HG03175 (cell line): ENCODE measurements around the gene BCL2.

Experiments used
- ATAC-seq: cut with Tn5 transposase; IDR thresholded peaks from one replicate; pipeline ENCODE4 v1.9.1; 2021; ENCODE audit warnings: mild to moderate bottlenecking, moderate library complexity; ENCODE audit not compliant: unreplicated experiment

The BCL2 gene

DNA sequence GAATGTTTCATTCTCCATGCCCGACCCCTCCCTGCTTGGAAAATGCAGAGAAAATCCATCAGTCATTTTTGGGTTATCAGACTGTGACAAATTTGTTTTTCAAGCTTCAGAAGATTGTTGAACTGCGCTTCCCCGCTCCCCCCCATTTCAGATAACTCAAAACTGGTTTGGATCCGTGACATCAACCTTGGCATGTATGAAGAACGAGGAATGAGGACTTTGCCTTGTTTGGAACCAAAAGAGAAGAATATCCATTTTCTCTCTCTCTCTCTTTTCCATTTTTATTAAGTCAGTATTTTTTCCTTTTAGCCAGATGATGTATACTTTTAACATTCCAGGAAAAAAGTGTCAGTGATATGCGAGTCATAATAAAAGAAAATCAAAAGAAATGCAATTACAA is 171.6 kb downstream of the BCL2 start:
- ATAC-seq = no peak

DNA sequence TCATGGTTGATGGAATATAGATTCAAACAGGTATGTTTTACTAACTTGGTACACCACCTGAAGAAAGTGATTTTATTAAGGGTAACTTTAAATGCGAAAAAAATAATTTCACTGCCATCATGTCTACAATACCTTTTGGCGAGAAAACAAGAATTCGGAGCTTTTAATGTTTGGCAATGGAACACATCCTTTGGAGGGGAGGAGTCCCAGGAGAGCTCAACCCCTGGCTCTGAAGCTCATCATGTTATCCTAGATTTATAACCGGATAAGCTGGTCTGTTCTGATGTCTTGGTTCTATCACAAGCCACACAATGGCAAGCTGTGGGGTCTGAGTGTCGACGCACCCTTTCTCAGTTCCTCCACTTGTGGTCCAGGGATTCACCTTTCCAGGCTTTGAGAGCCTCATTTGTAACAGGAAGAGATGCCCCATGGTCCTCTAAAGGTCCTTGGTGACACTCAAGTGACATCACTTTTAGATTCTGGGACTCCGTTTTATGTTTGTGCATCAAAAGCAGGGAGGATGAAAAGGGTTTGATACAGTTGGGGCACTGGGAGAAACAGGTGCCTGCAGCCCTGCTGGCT is 172.7 kb downstream of the BCL2 start:
- ATAC-seq = no peak

DNA sequence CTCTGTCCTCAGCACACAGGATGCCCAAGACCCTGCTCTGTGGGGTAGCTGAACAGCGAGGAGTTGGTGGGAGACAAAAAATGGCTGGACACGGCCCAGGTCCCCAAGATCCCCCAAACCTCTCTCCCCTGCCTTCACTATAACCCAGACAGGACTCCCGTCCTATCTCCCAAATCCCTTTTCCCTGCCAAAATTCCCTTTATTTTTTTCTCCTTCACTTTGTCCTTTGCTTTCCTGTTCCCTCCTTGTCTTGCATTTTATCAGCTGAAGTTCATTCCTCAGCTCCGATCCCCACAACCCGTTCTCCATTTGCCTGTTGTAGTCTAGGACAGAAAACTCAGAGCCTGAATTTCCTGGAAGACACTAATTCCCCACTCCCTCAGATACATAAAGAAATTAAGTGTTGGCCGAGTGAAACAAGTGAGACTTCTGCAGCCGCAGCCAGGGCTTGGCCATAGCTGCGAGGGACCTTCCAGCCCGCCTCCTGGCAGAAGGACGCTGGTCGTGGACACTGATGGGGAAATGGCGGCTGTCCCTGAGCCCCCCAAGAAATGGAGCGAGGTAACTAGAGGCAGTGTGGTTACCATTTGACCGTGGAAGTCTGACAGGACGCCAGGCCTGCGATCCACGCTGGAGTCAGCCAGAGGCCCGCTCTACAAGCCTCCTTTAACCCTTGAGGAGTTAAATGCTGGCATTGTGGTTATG is 173.6 kb downstream of the BCL2 start:
- ATAC-seq = no peak

DNA sequence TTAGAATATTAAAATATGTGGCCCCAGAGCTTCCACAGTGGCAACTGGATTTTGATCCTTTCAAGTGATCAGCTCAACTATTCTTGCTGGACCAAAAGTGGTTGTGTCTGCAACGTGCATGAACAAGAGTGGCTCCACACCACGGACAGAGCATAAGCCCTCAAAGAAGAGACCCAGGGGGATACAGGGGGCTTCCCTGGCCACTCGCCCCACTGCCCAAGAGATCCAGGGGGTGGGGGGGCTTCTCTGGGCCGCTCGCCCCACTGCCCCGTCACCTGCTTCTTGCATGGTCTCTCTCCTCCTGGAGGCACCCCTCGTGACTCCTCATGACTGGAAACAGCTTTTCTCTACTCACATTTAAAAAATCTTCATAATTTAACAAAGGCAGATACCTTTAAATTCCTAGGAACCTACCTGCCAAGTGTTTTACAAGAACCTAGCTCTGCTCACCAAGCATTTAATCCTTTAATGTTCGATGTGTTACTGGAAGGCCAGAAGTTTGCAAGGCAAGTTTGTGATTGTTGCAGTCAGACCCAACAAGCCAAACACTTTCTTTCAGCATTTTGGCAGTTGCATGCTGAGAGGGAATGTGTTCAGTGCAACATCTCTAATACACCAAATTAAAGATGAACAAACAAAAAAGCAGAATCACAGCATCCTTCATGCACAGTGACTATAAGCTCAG is 174.3 kb downstream of the BCL2 start:
- ATAC-seq = no peak

DNA sequence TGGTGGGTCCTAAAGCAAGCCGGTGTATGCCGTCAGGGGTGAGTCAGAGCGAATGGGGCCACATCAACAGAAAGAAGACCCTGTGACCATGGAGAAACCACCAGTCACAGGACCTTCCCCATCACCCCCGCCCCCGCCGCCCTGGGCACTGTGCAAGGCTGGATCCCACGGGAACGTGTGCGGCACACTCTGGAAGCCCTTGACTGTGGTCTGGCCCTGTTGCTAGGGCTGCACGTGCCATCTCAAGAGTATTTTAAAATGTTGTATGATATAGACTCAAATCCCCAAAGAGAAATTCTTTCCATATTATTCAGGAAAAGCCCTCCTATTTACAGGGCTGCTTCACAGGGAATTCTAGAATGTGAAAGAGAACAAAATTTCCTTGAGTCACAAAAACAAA is 174.8 kb downstream of the BCL2 start:
- ATAC-seq = no peak

DNA sequence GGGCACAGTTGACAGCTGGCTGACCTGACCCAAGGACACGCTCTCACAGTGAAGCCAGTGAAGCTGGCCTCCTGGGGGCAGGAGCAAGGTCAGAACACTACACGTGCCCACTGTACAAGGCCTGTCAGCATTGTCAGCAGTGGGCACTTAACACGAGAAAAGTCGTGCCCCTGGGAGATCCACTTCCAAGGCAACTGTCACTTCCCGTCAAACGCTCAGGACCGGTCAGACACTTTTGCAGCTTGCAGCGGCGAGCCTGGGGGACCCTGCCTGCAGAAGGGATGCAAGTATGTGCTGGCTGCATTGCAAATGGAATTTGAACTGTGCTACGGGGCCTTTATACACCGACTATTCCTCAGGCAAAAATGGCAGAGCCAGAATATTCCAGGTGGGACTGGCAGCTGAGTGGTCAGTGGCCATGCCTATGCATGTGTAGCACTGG is 176.2 kb downstream of the BCL2 start:
- no peak for ATAC-seq

DNA sequence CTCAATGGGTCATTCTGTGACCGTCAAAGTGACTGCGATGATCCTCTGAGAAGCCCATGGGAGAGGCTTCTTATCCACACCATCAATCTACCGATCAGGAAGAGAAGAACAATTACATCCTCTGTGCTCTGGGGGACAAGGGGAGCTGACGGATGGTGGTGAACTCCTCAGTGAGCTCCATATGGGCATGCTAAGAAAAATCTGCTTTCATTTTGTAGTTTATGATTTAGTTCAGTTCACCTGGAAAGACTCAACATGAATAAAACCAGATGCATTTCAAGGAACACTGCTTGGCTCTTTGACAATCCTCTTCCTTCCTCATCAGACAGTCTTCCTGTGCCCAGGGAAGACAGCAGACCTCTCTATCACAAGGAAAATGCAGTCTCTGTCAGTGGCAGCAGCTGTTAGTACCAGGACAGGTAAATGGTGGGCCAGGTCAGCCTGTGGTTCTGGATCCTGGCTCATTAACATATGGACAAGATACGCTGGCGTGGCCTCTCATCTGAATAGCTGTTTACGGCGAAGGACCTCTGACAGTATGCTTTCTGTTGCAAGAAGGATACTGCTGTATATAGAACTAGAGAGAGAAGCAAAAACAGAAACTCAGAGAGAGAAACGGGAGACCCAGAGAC is 176.9 kb downstream of the BCL2 start:
- no peak for ATAC-seq

DNA sequence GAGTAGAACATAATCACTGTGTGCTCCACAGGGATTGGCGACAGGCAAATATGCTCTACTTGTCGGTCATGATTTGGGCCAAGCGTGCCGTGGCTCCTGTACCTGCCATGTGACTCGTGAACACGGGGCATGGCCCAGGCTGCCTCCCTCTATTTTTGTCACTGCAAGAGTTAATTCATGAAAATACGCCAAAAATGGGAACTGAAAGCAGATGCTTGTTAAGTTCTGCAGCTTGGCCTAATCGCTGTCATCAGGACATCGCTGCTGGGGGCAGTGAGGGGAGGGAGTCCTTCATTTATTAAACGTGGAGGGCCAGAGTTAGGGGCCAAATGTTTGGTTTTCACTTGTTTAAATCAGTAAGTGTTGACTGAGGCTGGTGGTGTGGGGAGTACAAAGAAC is 177.8 kb downstream of the BCL2 start:
- peak; percentile 58 for ATAC-seq

DNA sequence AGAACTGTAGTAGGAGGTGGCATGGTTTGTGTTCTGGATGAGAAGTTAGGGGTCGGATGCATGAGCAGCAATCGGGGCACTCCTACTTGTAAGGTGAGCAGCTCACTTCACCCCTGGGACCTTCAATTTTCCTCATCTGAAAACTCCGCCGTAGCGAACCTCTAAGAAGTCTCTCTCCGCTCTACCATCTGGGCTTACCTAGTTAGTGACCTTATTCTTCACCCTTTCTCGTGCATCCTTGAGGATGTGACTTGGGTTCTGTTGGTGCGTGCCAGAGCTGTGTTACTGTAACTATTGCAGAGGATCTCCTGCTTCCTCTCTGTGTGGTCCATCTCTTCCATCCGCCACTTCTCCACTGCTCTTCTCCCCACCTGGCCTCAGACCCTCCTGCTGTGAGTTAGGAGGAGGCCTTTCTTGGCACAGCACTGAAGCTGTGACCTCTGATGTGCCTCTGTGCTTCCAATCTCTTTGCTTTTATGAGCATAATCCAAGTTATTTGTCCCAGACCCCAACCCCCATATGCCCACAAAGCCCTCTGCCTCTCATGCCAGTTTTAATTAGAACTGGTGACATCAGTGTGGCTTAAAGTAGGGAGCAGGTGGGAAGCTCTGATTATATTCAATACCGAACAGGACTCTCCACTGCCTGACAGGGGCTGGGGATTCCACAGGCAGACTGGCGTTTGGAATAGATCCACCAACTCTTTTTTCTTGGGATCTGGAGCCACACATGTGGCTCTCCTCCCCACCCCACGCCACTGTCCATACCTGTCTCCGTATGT is 178.4 kb downstream of the BCL2 start:
- ATAC-seq = no peak

DNA sequence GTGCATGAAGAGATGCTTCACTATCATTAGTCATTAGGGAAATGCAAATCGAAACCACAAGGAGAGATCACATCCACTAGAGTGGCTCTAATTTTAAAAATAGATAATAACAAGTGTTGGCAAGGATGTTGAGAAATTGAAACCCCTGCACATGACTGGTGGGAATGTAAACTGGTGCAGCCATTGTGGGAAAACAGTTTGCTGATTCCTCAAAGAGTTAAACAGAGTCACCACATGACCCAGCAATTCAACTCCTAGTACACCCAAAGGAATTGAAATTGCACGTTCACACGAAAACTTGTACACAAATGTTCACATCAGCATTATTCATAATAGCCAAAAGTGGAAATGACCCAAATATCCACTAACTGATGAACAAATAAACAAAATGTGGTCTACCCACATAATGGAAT is 179.5 kb downstream of the BCL2 start:
- ATAC-seq = no peak

DNA sequence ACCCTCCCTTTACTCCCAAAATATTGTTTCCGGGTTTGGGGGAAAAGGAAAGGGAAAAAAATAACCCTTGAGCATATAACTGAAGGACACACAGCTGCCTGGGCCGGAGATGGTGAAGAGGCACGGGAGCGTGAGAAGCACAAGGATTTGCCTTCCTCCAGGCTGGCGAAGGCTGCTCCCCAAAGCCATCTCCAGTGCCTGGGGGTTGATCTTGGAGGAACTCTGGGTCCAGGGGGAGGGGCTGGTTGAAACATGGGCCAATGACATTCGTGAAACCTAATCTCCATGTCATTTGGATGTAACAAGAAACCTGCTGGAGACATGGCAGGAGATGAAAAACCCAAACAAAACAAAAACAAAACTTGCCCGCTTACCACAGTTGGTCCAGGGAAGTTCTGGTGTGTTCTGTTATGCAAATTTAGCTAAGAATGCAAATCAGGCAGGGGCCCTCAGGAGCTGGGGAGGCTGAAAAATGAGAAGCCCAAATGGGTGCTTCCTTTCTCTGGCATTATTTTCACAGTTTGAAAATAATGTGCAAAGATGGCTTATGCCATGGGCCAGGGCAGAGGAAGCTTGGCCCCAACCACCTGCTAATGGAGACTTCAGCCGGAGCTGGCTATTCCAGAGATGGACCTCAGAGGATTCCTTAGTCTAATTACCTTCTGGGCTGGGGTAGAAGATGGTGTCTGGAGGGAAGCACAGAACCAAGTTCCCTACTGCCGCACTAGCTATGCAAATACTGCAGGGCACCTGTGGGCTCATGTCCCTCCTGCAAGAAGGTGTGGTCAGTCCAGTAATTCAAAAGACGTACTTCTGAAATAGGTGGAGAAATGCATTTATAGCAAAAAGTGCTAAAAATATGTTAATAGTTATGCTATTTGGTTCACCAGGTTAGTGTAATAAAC is 180.9 kb downstream of the BCL2 start:
- ATAC-seq = peak; percentile 61

DNA sequence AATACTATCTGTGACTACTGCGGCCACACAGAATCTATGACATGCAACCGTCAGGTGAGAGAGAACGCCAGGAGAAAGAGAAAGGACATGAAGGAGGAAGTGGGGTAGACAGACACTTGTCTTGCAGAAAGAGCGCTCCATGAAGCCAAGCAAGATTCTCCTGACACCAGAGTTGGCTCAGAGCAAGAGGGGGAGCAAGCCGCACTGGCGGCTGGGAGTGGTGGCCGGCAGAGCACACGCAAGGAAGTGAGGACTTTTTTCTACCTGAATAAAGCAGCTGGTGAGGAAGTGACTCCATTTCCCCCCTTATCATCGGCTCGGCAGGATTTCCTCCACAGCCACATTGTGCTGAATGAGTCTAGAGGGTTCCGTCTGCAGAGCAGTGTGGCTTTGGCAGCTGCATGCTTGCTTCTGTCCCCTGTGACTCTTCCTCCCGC is 181.6 kb downstream of the BCL2 start:
- ATAC-seq = peak; percentile 33

DNA sequence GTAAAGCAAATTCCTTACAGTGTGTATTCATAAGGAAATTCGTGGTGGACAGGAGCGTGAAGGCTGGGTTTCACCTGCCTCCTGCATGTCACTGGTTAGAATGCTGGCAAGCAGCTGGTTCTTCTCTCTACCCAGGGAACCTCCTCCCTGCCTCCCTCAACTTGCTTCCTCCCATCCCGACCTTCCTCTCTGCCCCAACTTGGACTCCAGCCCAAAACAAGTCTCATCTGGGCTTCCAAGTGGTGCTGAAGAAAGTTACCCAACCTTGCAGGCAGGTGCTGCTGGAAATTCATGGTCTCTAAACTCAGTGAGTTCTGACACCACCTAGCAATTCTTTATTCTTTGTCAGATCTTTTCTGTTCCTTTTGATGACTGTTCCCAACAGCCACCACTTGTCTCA is 184.5 kb downstream of the BCL2 start:
- ATAC-seq = no peak

DNA sequence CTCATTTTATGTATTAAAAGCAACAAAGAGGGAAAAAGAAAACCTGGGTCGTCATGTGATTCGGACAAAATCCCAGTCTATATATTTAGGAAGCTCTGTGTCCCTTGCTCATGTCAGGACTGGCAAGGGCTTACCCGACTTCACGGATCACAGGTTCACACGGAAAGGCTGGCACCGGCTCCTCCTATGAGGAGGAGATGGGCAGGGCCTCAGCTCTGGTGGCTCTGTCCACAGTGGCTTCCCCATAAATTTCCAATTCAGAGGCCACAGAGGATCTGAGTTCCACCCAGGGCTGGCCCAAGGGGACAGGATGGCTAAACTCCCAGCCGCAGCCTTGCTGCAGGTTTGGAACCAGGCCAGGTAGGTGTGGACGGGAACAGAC is 186.8 kb downstream of the BCL2 start:
- ATAC-seq = no peak

DNA sequence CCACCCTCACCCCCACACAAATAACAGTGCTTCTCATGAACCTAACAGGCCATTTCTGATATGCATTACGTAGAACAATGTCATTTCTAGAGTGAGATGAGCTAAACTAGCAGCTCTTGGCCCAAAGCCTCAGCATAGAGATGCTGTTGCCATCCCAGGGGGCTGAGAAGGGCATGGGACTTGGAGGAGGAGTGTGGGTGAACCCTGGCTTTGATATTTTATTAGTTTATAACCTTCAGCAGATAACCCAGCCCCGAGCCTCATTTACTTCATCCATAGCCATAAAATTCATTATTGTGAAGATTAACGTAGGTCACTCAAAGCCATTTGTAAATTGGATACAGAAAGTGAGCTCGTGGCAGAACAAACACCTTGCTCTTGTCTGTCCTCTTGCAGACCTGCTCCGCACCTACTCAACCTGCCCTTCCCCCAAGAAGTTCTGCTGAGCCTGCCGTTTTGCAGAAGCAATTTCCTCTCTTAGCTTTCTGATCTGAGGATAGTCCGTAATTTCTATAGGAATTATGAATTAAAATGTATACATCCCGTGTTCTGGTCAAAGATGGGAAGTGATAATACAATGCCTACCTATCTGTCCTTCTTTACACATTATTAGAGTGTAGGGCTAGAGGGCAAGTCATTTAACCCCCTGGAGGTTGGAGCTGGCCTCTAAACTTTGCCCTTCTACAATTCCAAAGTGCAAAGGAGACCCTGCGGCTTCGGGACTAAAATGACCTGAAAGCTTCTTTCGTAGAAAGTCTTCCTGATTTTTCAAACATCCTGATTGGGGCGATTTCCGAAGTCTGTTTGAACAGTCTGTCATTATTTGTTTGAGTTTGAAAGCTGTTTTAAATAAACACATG is 187.4 kb downstream of the BCL2 start:
- no peak for ATAC-seq

DNA sequence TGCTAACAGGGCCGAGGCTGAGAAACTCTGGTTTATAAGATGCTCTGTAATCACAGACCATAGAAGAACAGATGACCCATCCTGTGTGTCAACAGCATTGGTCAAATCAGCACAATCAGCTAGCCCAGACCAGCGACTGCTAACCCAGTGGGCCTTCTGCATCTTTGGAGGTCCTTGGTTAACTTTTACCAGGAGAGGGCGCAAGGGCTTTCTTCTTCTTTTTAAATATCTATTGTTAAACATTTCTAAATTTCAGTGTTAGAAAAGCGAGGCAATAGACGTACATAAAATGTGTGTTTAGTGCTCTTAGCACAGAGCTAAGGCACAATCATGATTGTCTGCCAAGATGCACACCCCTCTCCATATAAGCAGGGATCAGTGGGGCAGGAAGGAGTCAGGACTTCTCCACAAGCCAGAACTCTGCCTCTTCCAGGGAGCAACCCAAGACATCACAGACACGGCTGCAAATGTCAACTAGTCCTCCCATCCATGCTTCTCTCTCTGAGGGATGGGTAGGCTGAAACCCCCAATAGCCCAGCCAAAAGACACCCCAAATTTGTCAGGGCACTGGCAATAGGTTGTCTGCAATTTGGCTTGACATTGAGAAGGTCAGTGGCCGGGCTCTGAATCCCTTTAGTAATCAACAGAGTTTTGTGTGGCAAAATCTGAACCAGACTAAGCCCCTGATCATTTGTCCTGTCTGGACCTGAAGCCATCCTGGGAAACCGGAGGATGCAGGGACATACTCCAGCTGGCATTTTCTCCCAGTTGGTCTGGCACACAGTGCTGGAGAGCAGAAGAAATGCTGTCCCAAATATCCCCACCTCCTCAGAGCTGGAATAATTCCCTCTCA is 188.2 kb downstream of the BCL2 start:
- peak; percentile 45 for ATAC-seq

DNA sequence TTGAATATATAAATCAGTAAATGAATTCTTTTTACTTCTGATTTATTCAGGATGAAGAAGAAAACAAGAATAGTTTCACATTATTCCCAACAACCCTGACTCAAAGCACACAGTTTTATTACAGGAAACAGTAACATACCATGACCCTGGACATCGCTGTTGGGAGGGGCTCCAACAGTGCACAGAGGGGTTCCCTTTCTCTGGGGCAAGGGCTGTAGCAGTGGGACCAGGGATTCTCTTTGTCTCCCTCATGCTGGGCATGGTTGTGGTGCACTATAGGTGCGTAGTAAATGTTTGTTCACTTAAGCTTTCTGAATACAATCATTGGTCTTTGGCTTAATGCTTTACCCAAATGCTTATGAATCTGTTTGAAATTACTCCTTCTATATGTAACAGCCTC is 189.4 kb downstream of the BCL2 start:
- ATAC-seq = no peak
